ENCODE measurements around the gene CNOT1.

Gene CNOT1

DNA sequence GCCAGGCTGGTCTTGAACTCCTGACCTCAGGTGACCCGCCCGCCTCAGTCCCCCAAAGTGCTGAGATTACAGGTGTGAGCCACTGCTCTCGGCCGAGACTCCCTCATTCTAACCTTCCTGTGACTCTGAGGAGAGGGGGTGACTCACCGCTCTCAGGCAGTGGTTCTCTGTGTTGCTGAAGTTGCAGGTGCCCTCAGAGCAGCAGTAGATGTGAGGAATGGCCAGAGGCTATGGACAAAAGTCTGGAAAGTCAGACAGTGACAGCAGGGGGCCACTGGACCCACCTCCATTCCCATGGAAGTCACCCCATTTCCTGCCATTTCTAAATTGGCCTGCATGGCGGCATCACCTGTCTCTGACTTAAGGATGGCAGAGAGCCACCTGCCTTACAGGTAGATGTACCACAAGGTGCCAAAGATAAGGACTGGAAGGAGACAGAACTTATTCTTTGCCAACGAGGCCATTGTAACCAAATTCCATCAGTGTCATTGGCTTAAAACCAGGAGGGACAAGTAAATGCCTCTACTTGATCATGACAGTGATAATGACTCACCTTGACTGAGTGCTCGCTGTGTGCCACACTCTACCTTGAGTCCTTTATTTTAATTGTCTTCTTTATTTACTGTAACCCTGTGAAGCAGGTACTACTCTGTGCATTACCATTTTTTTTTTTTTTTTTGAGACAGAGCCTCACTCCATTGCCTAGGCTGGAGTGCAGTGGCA, 15.3 kb upstream of the CNOT1 start:
- POLR2A ChIA-PET, result no interaction called here
- H3K9me3 ChIP-seq (ENCODE audit: control insufficient read depth, insufficient read depth, low read depth, low read length), result no peaks in the 10 kb centered on the region
- no peak overlapping the region for H3K27ac ChIP-seq (ENCODE audit: extremely low read depth, low read depth, low read length)
- no peaks in the 10 kb centered on the region for H3K4me1 ChIP-seq (ENCODE audit: control insufficient read depth, insufficient read depth, low read length)
- CTCF ChIA-PET, result no interaction called here
- H3K4me3 ChIP-seq (ENCODE audit: low read depth, low read length), result no peak overlapping the region
- no peaks in the 10 kb centered on the region for H3K36me3 ChIP-seq (ENCODE audit: control insufficient read depth in 2 of 2, insufficient read depth in 1 of 2, low read length in 2 of 2)
- TF ChIP-seq ZNF416 (tag by site-specific recombination; IDR thresholded peaks at IDR 0.05) (no peak), ZIC2 (tag by site-specific recombination; IDR thresholded peaks at IDR 0.05) (no peak), ZNF302 (tag by site-specific recombination; IDR thresholded peaks at IDR 0.05; ENCODE audit: low read depth) (no peak), ZNF37A (tag by site-specific recombination; IDR thresholded peaks at IDR 0.05) (no peak), ZNF341 (tag by site-specific recombination; IDR thresholded peaks at IDR 0.05; ENCODE audit: low read depth) (no peak), BCL11B (tag by site-specific recombination; IDR thresholded peaks at IDR 0.05; ENCODE audit: low read depth) (no peak), ZNF48 (tag by site-specific recombination; IDR thresholded peaks at IDR 0.05) (no peak), ZNF26 (tag by site-specific recombination; IDR thresholded peaks at IDR 0.05) (no peak), ZNF776 (tag by site-specific recombination; IDR thresholded peaks at IDR 0.05; ENCODE audit: borderline replicate concordance) (no peak), ZNF248 (tag by site-specific recombination; IDR thresholded peaks at IDR 0.05) (no peak), ZNF214 (tag by site-specific recombination; IDR thresholded peaks at IDR 0.05; ENCODE audit: borderline replicate concordance) (no peak), ZNF549 (tag by site-specific recombination; IDR thresholded peaks at IDR 0.05) (no peak), KLF7 (tag by site-specific recombination; IDR thresholded peaks at IDR 0.05; ENCODE audit: borderline replicate concordance) (no peak), ZNF274 (IDR thresholded peaks at IDR 0.05; ENCODE audit: low read length) (no peak), ZNF274 (tag by site-specific recombination; IDR thresholded peaks at IDR 0.05; ENCODE audit: borderline replicate concordance) (no peak), ZNF184 (tag by site-specific recombination; IDR thresholded peaks at IDR 0.05) (no peak)
- TF ChIP-seq, protein P1, sequence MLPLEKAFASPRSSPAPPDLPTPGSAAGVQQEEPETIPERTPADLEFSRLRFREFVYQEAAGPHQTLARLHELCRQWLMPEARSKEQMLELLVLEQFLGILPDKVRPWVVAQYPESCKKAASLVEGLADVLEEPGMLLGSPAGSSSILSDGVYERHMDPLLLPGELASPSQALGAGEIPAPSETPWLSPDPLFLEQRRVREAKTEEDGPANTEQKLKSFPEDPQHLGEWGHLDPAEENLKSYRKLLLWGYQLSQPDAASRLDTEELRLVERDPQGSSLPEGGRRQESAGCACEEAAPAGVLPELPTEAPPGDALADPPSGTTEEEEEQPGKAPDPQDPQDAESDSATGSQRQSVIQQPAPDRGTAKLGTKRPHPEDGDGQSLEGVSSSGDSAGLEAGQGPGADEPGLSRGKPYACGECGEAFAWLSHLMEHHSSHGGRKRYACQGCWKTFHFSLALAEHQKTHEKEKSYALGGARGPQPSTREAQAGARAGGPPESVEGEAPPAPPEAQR (tag by site-specific recombination; IDR thresholded peaks at IDR 0.05), result no peak
- TF ChIP-seq, protein P2, sequence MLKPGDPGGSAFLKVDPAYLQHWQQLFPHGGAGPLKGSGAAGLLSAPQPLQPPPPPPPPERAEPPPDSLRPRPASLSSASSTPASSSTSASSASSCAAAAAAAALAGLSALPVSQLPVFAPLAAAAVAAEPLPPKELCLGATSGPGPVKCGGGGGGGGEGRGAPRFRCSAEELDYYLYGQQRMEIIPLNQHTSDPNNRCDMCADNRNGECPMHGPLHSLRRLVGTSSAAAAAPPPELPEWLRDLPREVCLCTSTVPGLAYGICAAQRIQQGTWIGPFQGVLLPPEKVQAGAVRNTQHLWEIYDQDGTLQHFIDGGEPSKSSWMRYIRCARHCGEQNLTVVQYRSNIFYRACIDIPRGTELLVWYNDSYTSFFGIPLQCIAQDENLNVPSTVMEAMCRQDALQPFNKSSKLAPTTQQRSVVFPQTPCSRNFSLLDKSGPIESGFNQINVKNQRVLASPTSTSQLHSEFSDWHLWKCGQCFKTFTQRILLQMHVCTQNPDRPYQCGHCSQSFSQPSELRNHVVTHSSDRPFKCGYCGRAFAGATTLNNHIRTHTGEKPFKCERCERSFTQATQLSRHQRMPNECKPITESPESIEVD (tag by site-specific recombination; IDR thresholded peaks at IDR 0.05), result no peak
- TF ChIP-seq, protein P3, sequence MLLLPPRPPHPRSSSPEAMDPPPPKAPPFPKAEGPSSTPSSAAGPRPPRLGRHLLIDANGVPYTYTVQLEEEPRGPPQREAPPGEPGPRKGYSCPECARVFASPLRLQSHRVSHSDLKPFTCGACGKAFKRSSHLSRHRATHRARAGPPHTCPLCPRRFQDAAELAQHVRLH (tag by site-specific recombination; IDR thresholded peaks at IDR 0.05), result no peak

DNA sequence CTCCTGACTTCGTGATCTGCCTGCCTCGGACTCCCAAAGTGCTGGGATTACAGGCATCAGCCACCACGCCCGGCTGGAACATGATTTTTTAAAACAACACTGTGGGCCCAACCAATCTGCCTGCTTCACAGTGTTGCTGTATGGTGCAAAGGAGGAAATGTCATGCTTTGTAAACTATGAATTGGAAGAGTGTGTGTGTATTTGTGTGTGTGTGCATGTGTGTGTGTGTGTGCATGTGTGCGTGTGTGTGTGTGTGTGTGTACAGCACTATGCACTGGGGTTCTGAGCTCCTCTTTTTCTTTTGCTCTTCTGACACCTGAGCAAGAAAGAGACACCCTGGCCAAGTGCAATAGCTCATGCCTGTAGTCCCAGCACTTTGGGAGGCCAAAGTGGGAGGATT, 14.5 kb upstream of the CNOT1 start:
- peak; percentile 95 for TF ChIP-seq ZSCAN4 (tag by site-specific recombination; IDR thresholded peaks at IDR 0.05)
- no peak for TF ChIP-seq ZNF670 (tag by site-specific recombination; IDR thresholded peaks at IDR 0.05; ENCODE audit: low read depth)
- no peak for TF ChIP-seq PATZ1 (tag by site-specific recombination; IDR thresholded peaks at IDR 0.05)

More for the DNA sequence above, 14.5 kb upstream of the CNOT1 start:
- POLR2A ChIA-PET, result no interaction called here
- Histone ChIP-seq H3K27ac (ENCODE audit: extremely low read depth, low read depth, low read length) (no peak overlapping the region), H3K9me3 (ENCODE audit: control insufficient read depth, insufficient read depth, low read depth, low read length) (no peaks in the 10 kb centered on the region), H3K36me3 (ENCODE audit: control insufficient read depth in 2 of 2, insufficient read depth in 1 of 2, low read length in 2 of 2) (no peaks in the 10 kb centered on the region), H3K4me1 (ENCODE audit: control insufficient read depth, insufficient read depth, low read length) (no peaks in the 10 kb centered on the region), H3K4me3 (ENCODE audit: low read depth, low read length) (no peak overlapping the region)
- CTCF ChIA-PET, result interaction anchor here (0.7 kb wide), 1 partner anchor 133 kb away, joined by 3 read pairs; no protein-coding TSS in a partner anchor
